Islet precursor cell (in vitro differentiated cells): ENCODE data around the gene RAB3C.

Source experiments
- DNase-seq: peaks from one replicate; pipeline ENCODE4 v3.0.0-alpha.2; 2018

The RAB3C gene

DNA sequence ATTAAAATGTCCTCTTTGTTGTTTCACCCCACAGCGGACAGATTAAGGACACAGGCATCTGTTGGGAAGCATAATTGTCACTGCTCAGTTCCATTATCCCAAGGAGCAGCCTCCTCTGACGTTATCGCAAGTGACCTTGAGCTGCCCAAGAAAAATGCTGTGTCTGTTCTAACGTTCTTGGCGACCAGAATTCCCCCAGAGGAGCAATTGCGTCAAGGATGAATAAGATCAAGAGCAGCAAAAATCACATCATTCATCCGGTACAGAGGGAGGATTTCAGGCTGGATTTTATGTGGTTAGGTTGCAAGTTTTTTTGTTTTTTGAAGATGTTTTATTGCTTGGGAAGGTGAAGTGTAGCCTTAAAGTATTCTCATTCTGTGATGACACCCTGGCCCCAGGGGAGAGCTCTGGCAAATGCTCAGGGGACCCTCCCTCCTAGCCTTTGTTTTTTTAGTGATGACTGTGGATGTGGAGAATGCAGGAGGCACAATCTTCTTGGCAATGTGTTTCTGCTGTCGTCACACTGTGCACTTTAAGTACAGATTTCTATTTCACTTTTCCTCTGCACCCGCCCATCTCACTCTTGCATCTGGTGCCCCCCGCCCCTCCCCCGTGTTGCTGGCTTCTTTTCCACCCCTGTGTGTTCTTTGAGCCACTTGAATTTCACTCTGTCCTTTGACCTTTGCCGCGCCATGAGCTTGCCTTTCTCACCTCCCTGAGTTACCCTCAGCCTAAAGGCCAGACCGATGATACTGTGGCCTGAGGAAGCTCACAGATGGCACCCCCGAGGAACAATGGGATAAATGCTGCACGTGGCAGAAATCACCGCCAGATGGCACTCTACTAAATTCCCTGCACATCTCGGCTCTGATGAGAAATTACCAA lies 308.5 kb downstream of the RAB3C start:
- DNase-seq = peak; percentile 91

GRCh38 chr5:58891971-58892343 lies 309.1 kb downstream of the RAB3C start:
- DNase-seq = no peak

GRCh38 chr5:58893551-58893950 lies 310.7 kb downstream of the RAB3C start:
- no peak for DNase-seq

GRCh38 chr5:58898006-58898405 lies 315.1 kb downstream of the RAB3C start:
- DNase-seq = peak; percentile 84

DNA sequence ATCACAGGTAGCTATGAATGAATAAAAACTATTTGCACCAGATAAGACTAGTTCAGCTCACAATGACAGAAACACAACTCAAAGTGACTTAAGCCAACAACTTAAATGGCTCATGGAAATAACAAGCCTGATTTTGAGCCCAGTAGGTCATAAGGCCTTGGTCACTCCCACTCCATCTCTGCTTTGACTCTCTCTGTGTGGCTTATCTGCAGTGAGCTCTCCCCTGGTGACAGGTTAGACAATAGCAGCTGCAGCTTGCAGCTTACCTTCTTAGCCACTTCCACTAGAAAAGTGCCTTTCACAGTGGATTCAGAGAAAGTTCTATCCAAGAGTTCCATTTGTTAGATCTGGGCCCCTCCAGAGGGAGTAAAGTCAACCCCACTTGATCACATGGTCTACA lies 315.7 kb downstream of the RAB3C start:
- DNase-seq = no peak

GRCh38 chr5:58901271-58901670 lies 318.4 kb downstream of the RAB3C start:
- DNase-seq = no peak

GRCh38 chr5:58902305-58902704 lies 319.4 kb downstream of the RAB3C start:
- no peak for DNase-seq

DNA sequence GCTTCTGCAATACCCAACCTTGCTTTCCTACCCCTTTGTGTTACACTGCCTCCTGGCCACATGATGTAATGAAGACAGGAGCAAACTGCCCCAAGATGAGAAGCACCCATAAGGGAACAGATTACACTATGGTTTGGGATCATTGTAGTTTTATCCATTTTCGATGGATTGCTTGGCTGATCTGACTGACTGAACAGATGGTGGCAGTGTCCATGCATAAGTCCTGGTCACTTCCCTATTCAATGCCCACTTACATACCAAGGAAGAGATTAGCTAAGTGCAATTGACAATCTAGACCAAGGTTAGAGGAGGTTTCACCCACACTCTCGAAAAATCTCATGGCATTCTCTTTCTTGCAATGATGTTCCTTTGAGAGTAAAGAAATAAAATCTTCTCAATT lies 319.9 kb downstream of the RAB3C start:
- DNase-seq = no peak

DNA sequence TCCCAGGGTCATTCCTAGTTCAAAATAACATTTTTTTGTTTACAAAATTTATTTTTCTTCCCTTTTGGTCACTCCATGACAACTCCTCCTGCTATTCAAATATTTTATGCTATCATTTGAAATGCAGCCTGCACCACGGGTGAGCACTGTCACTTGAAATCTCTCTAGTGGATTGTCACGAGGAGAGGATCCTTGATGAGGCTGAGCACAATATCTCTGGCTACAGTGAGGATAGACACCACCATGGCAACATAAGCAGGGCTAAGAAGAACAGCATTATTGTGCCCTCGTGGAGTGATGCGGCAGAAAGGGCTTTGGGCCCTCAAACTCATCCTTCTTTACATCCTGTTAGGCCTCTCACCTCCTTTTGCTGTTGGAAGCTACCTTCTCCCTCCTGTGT lies 321.9 kb downstream of the RAB3C start:
- DNase-seq = no peak

DNA sequence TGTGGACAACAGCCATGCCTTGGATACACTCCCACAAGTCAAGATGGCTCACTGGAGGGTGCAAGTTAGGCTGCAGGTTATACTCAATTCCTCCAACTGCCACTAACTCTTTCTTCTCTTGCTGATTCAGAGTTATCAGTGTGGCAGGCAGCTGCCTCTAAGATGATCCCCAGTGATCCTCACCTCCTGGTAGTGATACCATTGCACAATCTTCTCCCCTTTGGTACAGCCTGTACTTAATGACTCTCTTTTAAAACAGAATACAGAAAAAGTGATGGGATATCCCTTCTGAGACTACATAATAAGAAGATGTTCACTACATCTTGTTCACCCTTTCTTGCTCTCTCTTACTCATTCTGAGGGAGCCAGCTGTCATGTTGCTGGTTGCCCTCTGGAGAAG lies 323.1 kb downstream of the RAB3C start:
- DNase-seq = no peak
